Kidney glomerular epithelial cell (primary cell): Measurements from ENCODE around the gene CACNB2.

Experiments
- DNase-seq: peaks from one replicate; lab custom pipeline; 2025; lab: John Stamatoyannopoulos, UW

CACNB2 gene

DNA sequence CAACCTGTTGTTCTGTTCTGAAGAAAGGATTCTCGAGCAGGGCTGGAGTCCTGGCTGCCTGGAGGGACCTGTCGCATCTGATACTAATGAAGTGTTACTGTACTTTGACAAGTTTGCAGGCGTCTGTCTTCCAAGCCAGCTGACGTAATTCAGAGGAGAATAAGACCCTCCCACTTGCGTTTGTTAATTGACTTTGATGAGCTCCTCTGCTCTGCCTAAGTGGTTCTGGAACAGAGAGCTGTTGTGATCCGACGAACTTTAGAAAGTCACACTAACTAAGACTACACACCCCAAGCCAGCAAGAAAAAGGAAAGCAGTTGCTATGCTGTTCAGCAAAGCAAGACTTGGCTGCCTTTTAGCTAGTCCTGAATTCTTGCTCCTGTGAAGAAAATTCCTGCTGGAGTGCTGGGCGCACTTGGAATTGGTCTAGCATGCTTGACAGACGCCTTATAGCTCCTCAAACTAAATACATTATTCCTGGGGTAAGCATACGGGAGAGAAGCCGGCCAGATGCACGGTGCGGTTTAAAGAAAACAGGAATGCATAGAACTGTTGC, 200.3 kb downstream of the CACNB2 start:
- peak; percentile 10 for DNase-seq

- DNase-seq, result no peak
These were observed 200.8 kb downstream of the CACNB2 start for GRCh38 chr10:18341055-18341454.

- DNase-seq, result no peak
These were observed 203.3 kb downstream of the CACNB2 start for GRCh38 chr10:18343573-18343972.

DNA sequence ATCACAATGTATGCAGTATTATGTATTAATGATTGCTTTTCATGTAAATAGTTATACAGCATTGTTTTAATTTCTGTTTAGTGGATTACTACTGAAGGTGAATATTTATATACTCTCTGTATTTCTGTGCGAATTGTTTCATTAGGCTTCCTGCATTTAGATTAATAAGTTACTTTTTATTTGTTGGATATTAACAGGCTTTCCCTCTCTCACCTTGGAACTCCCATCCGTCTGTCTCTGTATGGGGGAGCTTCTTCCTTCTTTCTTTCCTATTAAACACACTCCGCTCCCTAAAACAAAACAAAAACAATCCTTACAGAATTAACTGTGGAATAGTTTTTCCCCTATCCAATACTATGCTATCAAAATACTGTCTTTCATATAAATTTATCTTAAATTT, 205.1 kb downstream of the CACNB2 start:
- DNase-seq, result peak; percentile 36

- DNase-seq, result no peak
These were observed 210.1 kb downstream of the CACNB2 start for GRCh38 chr10:18350340-18350739.

DNA sequence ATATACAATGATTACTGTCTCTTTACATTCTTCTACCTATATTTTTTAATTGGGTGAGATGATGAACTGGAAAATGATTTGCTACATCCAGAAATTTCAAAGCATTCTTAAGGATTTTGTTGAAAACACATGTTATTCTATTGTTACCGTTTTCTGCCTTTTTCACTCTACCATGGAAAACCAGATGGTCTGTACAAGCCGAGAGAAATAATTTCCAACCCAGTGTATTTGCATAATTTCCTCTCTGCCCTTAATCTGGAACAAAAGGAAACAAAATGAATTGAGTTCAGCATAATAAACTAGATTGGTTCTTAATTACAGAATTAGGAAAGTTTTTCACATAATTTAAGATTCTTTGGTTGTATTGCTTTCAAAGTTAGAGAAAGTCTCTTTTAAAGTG, 211.2 kb downstream of the CACNB2 start:
- DNase-seq, result no peak

- DNase-seq, result no peak
These were observed 212.0 kb downstream of the CACNB2 start for GRCh38 chr10:18352175-18352574.

DNA sequence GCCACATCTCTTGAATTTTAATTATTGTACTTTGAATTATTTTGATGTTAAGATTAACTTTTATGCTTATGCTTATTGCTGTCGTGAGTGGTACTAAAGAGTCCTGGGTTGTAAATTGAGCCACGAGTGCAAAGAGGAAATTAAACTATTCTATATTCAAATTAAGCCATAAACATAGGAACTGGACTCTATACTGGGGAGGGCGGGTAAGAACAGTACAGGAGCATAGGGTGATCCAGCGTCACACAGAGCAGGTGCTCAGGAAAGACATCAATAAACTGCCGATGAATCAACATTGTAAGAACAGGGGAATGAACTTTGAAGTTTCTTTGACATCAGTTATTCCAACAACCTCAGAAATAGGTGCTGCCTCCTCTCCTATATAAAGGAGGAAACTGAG, 219.6 kb downstream of the CACNB2 start:
- no peak for DNase-seq

DNA sequence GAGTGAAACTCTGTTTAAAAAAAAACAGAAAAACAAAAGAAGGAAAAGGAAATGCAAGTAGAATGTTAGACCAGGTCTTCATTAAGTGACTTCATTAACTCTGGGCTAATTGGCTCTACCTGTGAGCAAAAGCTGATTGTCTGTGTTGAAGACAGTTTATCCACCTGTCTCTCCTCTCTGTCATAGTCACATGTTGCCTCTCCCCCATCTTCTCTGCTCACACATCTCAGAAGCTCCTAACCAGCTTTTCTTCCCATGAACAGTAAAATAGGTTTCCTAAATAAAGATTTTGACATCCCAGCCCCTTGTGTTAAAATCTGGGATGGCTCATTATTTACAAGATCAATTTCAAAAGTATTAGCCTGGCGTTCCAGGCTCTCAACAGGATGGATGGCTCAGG, 222.7 kb downstream of the CACNB2 start:
- no peak for DNase-seq

DNA sequence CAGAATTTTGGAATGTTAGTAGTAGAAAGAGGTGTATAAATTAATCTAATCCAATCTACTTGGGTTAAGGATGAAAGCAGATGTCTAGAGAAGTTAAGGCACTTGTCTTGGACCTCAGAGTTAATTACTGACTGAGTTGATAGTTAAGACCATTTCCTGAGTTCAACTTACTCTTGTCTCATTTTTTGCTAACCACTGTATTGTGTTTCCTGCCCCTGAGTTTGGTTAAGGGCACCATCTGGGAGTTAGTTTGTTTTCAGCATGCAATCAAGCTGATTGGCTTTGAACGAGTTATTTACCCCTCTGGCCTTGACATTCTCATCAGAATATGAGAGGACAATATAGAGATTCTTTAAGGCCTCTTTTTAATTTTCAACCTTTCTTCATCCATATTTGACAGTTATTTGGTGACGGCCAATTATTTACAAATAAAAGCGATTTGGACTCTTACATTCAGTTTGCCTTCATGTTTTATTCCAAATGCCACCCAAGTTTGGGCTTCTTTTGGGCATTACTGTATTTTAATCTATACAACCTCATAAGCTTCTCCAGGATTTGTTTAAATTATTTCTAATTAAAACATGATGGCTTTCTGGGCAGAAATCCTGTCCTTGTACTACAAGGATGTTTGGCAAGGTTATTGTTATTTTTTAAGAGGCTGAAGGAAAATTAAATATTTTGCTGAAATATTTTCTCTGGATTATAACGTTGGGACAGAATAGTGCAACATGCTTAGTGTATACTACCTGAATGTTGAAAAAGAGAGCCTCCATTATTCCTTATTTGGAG, 225.0 kb downstream of the CACNB2 start:
- no peak for DNase-seq

- no peak for DNase-seq
These were observed 227.6 kb downstream of the CACNB2 start for GRCh38 chr10:18367840-18368239.

DNA sequence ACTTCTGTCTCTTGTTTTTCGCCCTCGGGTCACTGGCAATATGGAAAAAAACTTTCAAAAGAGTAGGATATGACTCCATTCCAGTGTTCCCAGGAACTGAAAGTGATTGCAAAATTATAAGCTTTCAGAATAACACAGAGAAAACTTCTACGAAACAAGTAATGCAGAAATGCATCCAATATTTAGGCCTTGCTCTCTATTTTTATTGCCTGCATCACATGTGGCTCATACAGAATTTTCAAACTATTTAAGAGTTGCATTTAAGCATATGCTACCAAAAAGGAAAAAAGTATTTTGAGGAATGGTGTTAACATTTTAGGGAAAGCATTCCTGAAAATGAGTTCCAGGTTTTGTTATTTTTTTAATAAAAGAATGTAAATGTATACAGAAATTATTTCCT, 228.0 kb downstream of the CACNB2 start:
- no peak for DNase-seq

DNA sequence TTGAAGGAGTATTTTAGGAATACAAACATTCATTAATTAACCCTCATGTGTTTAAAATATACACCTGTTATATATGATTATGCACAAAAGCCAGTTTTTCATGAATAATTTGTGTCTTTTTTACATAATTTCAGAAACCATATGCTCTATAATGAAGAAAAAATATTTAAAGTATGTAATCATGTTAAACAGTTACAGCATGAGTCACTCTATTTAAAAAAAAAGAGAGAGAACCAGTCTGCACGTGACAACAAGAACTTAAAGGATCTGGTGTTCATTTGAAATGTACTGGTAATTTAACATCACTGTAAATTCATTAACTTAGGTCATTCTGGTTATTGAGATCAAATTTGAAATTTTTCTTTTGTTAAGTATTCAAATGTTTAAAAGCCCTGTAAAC, 228.5 kb downstream of the CACNB2 start:
- peak; percentile 1 for DNase-seq

DNA sequence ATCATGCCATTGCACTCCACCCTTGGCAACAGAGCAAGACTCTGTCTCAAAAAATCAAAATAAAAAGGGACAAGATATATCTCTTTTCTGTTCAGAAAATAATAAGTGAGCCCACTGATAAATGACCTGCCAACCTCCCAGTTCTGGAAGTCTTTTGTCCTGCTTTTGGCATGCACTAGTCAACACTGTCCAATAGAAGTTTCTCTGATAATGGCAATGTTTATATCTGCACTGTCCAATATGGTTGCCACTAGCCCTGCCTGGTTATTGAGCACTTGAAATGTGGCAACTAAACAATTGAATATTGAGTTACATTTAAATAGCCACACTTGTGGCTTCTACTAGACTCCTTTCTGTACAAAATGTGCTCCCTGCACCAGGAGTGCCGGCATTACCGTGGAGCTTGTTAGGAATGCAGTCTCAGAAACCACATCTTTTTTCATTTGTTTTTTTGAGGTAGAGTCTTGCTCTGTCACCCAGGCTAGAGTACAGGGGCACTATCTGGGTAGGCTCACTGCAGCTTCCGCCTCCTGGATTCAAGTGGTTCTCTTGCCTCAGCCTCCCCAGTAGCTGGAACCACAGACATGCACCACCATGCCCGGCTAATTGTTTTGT, 229.7 kb downstream of the CACNB2 start:
- no peak for DNase-seq

- DNase-seq, result no peak
These were observed 236.4 kb downstream of the CACNB2 start for GRCh38 chr10:18376650-18377049.

DNA sequence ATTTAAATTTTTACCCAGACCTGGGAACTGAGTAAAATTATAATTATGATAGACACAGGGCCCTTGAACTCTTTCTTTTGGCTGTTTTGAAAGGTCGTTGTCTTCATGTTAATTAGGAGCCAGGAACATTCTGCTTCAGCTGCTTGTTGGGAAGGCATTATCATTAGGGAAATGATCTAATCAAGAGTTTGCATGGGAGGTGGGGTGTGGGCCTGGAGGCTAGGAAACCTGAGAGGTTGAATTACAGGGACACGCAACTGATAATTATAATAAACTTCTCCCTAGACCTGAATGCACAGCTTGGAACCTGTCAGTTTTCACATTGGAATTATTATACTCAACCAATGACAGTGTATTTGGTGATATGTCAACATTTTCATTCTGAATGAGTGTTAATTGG, 237.7 kb downstream of the CACNB2 start:
- no peak for DNase-seq

DNA sequence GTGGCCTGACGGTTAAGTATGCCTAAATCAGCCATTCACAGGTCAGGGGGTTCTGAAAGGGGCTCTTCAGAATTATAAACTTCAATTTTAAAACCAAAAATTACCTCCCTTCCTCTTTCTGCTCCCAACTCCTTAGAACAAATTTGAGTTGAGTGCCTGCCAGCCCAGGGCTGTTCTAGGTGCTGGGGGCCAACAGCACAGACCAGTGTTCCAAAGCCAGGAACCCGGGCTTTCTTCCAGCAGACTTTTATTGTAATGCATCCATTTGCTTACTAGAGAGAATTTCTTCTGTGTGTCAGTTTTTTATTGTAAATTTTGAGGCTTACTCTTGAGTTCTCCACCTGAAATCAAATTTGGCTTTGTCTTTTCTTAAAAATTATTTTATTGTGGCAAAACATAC, 238.5 kb downstream of the CACNB2 start:
- no peak for DNase-seq

- DNase-seq, result no peak
These were observed 241.5 kb downstream of the CACNB2 start for GRCh38 chr10:18381679-18382078.

DNA sequence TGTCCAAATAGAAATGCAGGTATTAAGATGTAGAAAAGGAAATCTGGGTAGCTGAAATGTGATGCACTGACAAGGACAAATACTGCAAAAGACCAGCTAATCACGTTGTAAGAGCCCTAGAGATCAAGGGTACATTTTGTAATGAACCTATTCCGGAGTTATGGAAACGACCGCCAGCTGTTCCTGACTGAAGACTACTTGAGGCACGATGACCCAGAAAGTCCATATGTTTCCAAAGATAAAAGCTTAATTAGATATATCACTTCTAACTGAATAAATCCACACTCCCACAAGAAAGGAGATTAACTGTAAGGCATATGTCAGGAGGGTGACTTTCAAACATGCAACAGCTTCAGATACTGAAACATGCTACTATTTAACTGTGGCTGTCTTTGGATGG, 257.7 kb downstream of the CACNB2 start:
- no peak for DNase-seq

DNA sequence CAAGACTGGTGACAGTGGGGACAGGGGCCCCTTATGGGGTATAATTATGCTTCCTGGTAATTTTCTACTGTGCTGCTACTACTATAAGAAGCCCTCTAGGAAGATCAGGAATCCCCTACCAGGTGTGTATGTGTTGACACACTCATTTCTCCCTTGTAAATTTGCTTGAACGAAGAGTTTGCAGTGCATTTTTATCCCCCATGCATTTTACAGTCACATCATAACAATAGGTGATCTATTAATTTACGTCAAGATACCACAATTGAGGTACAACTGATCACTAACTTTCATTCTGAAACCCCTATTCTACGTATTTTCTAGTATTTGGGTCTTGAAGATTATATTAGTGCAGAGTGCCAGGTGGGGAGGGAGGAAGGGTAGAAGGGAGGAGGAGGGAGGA, 258.9 kb downstream of the CACNB2 start:
- DNase-seq, result no peak

GRCh38 chr10:18400201-18400905, 260.1 kb downstream of the CACNB2 start:
- no peak for DNase-seq

GRCh38 chr10:18400906-18401245, 260.7 kb downstream of the CACNB2 start:
- DNase-seq, result no peak
